ENCODE data around the gene FRMD3. TPM values are rescaled to one million over a fixed set of nuclear protein-coding genes. Genes with fewer than 3 reads are reported as not detected.

The FRMD3 gene
- total RNA-seq, 1 experiment from 2014 or later, result 0.55 TPM

DNA sequence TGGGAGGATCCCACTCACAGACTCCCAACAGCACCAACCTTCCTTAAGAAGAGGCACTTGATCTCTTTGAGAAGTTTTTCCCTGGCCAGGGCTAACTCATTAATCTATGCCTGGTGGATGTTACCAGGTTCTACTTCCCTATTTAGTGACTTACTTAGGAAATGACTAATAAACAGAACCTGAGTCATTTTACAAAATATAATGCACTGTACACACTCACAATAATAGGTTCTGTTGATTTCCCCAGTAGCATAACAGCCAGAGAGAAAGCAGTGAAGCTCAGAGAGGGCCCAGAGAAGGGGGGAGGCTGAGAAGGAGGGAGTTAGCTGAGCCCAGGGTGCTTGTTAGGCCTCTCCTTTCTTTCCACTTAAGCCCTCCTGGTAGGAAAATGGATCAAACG is 27.1 kb downstream of the FRMD3 start:
- no peak overlapping the region for H3T11ph ChIP-seq (ENCODE audit: low read length)
- H3K56ac ChIP-seq (ENCODE audit: insufficient read length, low read depth, low read length), result no peak overlapping the region
- H4K5ac ChIP-seq (ENCODE audit: insufficient read length, low read depth, low read length), result no peak overlapping the region
- no peak for TF ChIP-seq CTCF (conservative IDR thresholded peaks at IDR 0.05)
- Mint-ChIP-seq H3K36me3 (ENCODE audit: insufficient read depth in 1 of 3, low read depth in 3 of 3) (no peaks in the 10 kb centered on the region), H3K4me3 (no peak overlapping the region), H3K27me3 (ENCODE audit: low read depth) (peaks cover 6% of the 10 kb centered on the region; the same call in 1 of the 2 replicates), H3K4me1 (peaks cover 8 to 9% of the 10 kb centered on the region in 2 experiments), H3K27ac (no peak overlapping the region), H3K9me3 (peaks cover 0 to 3% of the 10 kb centered on the region in 2 experiments; a peak in 2 of 5 replicates)
- WGBS (ENCODE audit: extremely low coverage, insufficient read length, low lambda C conversion rate), result no CpG with 5 or more reads among the region's 1 CpG
- no peaks in the 10 kb centered on the region for H4K20me1 ChIP-seq (ENCODE audit: control insufficient read depth, insufficient read depth, insufficient read length)
- H3K14ac ChIP-seq (ENCODE audit: insufficient read depth, low read length), result no peak overlapping the region
- H3K9ac ChIP-seq (ENCODE audit: extremely low read depth, insufficient read length, low read length), result no peak overlapping the region
- H3K4me1 ChIP-seq (ENCODE audit: insufficient read depth, low read length), result no peaks in the 10 kb centered on the region
- no peak overlapping the region for H2BK120ac ChIP-seq (ENCODE audit: low read depth, low read length, poor library complexity, severe bottlenecking)
- H2BK15ac ChIP-seq (ENCODE audit: low read depth, low read length), result no peak overlapping the region
- H3K27ac ChIP-seq (ENCODE audit: insufficient read length, low read depth, low read length), result no peak overlapping the region
- H2AK5ac ChIP-seq (ENCODE audit: insufficient read length, low read length), result no peak overlapping the region
- H4K8ac ChIP-seq (replicated peaks; ENCODE audit: insufficient read length, low read depth, low read length), result no peak overlapping the region
- H2AFZ ChIP-seq (ENCODE audit: low read length), result no peak overlapping the region
- no peak overlapping the region for H2BK20ac ChIP-seq (ENCODE audit: low read depth, low read length, poor library complexity, severe bottlenecking)
- H3K4ac ChIP-seq (ENCODE audit: low read depth, low read length), result no peak overlapping the region
- no peaks in the 10 kb centered on the region for H3K9me3 ChIP-seq (ENCODE audit: control insufficient read depth, low read depth, low read length)
- H3K18ac ChIP-seq (ENCODE audit: insufficient read length, low read depth, low read length), result no peak overlapping the region
- H3K27me3 ChIP-seq (ENCODE audit: insufficient read depth, low read length), result no peaks in the 10 kb centered on the region
- H3K23me2 ChIP-seq (ENCODE audit: insufficient read length, low read depth, low read length, poor library complexity, severe bottlenecking), result no peaks in the 10 kb centered on the region
- no peak overlapping the region for H2BK5ac ChIP-seq (ENCODE audit: insufficient read length, low read length)
- H3K23ac ChIP-seq (ENCODE audit: insufficient read length, low read depth, low read length), result no peak overlapping the region
- no peak for DNase-seq
- no peaks in the 10 kb centered on the region for H3K79me1 ChIP-seq (ENCODE audit: insufficient read depth, low read depth, low read length, poor library complexity, severe bottlenecking)
- no peak overlapping the region for H4K91ac ChIP-seq (ENCODE audit: insufficient read length, low read depth, low read length)
- H3K79me2 ChIP-seq (ENCODE audit: insufficient read depth, low read length), result no peaks in the 10 kb centered on the region
- H2BK12ac ChIP-seq (ENCODE audit: insufficient read length, low read depth, low read length), result no peak overlapping the region
- H3K4me2 ChIP-seq (ENCODE audit: insufficient read depth, insufficient read length, low read length), result no peak overlapping the region

Data from H9 (cell line).